ENCODE results near the gene DCUN1D4.
"Not testable (repeated sequence)": the region's sequence is repeated elsewhere in the genome, so short reads cannot be mapped to it uniquely, and the experiment has no call there.

Gene DCUN1D4

DNA sequence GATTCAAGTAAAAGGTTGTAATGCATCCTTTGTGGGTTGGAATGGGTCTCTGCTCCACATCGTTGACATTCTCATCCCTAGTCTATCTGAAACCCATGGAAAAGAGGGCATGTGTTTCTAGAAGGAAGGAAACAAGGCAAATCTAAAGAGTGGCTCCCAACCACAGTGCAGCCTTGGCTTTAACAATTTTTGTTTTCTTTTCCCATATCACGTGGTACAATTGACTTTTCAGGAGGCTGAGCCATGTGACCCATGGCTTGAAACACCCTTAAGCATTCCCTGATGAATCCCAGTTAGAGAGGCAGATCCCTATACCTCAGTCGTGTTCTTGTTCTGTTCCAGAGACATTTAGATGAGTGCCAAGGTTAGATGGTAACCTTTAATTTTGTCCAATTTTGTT lies 12.8 kb downstream of the DCUN1D4 start:
- DNase-seq = no peak

DNA sequence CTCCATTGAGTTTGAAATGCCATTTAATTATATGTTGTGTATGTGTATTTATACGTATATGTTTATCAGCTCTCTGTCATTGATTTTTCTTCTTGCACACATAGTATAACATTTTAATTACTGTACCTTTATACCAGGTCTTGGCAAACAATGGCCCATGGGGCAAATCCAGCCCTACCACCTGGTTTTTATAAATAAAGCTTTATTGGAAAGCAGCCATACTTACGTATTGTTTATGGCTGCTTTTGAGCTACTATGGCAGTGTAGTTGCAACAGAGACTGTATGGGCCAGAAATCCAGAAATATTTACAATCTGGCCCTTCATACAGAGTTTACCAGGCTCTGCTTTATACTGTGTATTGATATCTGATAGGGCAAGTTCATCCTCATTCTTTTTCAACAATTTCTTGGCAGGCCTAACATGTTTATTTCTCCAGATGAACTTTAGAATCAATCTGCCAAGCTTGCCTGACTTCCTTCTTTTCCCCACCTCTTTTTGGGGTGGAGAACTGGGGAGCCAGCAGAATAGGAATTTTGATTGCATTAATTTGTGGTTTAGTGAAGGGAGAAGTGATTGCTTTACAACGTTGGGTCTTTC lies 15.8 kb downstream of the DCUN1D4 start:
- no peak for DNase-seq

DNA sequence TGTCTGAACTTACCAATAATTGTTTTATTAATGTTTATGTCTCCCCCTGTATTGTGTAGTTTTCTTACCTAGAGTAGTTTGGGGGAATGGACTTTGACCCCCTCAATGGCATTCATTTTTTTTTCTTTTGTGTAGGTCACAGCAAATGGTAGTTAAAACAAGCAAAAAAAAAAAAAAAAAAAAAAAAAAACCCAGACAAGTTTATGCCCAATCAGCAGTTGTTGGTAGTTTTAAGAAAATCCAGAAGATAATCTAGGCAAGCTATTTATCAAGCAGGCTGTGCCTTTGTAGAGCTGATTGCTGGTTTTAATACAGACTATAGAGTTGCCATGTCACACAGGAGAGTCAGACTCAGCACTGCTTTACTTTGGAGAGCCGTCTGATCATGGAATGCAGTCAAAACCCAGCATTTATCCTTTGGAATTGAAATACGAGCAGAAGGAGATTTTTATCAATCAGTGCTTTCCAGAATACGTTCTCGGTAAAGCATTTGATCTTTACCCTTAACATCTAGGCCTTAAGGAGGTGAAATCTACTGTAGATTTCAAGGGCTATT lies 16.6 kb downstream of the DCUN1D4 start:
- no peak for DNase-seq

DNA sequence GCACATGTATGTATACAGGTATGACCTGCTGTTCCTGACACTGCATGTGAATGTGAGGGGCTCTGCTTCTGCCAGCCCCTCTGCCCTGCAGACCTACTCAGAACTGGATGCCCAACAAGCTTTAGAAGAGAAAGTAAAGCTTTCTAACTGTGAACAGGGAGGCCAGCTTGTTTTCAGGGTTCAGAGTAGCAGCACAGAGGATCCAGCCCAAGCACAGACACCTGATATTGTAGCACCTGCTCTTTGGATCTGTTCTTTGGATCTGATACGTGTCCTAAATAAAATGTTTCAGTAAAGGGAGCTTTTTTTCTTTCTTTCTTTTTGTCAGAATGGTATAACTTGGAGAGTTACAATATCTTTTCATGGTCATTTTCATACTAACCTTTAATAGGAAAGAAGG lies 19.2 kb downstream of the DCUN1D4 start:
- no peak for DNase-seq

DNA sequence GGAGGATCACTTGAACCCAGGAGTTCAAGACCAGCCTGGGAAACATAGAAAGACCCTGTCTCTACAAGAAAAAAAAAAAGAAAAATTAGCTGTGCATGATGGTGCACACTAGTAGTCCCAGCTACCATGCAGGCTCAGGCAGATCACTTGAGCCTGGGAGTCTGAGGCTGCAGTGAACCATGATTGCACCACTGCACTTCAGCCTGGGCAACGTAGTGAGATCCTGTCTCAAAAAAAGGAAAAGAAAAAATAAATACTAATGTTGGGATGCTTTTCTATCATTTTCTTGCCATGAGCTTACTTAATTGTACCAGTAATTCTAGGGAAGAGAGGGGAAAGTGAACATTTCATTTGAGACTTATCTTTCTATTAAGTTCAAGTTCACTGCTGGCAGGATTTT lies 19.8 kb downstream of the DCUN1D4 start:
- DNase-seq = no peak

DNA sequence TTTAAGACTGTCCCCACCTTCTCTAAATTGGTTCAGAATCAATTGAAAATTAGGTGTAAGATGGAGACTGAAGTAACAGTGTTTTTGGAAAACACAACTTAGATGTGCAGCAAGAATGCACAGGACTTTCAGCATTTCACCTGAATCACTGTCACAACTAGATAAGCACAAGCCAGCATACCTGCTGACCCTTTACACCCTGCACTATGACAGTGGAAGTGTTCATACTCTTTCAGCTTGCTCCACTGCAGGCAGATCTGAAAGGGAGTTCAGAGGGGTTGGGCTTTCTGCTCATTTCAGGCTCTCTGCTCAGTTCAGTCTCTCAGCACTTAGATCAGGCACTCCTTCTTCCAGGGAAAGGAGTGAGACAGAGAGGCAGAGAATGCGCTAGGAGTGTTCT lies 22.8 kb downstream of the DCUN1D4 start:
- DNase-seq = no peak

DNA sequence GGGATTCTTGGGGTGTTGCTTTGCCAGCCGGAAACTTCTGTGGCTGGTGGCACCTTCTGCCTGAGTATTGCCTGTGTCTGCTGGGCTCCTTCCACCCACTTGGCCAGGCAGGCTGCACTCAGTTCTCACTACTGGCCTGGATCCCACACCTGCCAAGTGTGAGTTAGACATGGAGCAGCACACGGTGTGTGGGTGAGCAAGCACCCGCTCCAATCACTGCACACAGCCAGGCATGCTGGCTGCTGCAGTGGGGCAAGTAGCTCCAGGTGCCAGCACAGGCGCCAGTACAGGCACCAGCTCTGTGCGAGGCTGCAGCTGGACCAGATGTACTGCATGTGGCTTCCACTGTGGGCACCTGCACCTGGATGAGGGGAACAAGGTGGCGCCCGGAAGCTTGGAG lies 23.9 kb downstream of the DCUN1D4 start:
- no peak for DNase-seq

DNA sequence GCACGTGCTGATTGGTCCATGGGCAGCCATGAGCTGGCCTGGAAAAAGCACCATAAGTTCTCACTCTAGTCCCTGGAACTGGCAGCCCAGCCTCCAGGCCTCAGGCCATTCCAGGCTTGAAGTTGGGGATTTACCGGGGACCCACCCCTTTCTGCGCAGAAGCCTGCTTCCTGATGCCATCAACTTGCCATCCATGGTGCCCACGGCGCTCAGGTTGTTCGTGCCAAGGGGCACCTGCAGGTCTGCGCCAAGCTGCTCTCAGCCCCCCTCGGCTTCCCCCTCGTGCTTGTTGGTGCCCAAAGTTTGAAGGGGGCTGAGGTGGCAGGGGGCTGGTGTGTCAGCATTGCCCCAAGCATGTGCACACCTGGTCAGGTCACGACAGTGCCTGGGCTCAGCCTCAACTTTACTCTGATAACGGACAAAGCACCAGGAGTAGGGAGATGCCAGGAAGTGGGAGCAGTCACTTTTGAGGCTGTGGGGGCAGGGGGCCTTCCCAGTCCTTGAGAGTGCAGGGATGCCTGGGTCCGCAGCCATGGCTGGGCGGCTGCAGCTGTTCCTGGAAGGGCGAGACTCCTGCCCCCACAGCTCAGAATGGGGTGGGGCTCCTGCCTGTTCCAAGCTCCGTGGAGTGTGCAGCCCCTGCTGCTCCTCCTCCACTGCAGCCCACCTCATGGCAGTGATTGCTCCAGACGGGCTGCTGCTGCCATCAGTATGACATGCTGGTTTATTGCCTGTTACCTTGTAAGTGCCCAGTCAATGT lies 24.9 kb downstream of the DCUN1D4 start:
- no peak for DNase-seq

DNA sequence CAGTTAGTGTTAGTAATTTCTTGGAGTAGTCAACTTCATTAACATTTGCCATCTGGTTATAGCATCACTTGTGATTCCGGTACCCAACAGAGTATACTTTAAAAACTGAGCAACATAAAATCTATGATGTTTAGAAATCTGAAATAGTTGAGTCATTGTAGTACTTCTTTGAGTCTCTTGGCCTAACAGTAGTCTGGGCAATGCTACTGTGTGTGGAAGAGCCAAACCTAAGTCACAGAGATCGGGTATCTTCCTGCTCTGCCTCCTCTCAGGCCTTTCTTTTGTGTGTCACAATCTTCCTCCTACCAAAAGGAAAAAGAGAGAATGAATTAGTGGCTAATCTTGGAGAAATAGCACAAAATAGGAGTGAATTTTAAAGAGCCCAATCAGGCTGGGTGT lies 25.5 kb downstream of the DCUN1D4 start:
- DNase-seq = no peak

DNA sequence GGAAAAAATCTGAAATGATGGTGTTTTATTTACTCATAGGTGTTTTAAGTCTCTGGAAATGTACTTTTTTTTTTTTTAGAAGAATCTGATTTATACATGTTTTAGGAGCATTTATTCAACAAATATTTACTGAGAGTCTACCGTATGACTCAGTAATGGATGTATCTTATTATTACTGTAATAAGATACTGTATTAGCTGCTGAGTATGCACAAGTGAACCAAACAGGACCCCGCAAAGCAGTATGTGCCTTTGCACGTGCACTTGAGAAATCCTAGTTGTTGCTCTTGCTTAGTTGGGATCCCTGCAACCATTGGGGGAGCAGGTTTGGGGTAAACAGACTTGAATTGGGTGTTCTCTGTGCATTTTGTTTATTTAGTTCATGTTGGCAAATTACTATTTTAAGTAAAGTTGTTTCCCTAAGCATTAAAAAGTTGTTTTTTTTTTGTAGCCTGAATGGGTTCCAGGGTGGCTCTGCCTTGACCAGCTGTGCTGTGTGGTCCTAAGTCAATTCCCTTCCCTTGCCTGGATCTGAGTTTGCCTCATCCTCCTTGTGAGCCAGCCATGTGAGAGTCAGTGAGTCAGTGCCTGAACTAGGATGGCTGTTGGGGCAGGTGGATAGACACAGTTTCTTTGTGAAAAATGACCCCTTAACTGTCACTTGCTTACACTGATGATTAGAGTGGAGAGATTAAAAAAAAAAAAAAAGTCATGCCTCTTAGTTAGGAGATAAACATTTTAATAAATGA lies 27.7 kb downstream of the DCUN1D4 start:
- no peak for DNase-seq

DNA sequence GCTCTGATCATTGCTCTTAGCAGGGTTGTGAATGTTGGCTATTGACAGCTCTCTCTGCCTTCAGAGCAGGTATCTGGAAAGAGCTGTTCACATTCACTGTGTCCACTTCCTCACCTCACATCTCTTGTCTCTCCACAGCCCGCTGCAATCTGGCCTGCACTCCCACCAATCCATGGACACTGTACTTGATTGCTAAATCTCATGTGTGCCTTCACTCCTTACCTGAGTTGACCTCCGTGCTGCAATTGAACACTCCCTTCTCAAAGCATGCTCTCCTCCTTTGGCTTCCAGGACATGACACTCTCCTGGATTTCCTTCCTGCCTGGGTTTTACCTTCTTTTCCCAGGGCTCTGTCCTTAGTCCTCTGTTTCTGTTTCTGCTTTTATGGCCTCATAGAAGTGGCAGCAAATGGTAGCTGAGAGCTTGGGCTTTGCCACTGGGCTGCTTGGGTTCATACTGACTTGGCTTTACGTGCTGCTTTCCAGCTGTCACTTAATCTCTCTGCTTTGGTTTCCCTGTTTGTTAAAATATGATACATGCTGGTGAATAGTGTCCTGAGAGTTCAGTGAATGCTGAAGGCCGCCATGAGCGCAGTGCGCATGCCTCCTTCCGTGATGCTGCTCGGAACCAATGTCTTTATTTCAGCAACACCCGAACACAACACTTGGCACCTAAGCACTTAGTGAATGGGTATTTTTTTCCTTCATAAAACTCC lies 29.5 kb downstream of the DCUN1D4 start:
- DNase-seq = no peak

DNA sequence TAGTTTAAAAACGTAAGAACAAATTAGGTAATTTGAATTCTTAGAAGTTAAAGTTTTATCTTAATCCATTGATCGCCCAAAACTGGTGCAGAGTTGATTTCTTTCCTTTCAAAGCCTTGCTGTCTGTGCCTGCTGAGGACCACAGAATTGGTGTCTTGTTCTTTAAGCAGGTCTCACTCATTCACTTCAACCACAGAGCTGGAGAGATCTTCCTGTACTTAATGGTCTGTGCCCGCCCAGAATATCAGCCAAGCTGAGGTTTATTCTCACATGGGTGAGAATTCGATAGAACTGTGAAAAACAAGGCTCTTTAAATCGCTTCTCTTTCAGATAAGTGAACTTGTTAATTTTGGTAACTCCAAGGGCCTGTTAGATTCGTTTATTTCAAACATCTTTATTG lies 31.6 kb downstream of the DCUN1D4 start:
- no peak for DNase-seq

DNA sequence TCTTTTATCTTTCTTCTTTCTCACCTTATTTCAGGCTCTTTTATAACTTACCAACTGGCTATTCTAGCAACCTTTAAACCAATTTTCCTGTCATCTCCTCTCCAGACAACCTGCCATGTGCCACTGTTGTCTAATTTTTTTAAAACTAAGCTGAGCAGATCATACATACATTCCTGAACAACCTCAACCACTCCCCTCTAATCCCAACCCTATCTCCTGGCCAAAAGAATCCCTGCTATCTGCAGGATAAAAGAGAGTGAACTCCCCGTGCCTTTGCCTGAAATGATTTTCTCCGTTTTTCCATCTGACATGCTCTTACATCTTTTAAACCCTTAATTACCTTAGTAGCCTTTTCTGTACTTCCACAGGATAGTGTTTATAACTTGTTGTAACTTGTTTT lies 35.5 kb downstream of the DCUN1D4 start:
- no peak for DNase-seq

DNA sequence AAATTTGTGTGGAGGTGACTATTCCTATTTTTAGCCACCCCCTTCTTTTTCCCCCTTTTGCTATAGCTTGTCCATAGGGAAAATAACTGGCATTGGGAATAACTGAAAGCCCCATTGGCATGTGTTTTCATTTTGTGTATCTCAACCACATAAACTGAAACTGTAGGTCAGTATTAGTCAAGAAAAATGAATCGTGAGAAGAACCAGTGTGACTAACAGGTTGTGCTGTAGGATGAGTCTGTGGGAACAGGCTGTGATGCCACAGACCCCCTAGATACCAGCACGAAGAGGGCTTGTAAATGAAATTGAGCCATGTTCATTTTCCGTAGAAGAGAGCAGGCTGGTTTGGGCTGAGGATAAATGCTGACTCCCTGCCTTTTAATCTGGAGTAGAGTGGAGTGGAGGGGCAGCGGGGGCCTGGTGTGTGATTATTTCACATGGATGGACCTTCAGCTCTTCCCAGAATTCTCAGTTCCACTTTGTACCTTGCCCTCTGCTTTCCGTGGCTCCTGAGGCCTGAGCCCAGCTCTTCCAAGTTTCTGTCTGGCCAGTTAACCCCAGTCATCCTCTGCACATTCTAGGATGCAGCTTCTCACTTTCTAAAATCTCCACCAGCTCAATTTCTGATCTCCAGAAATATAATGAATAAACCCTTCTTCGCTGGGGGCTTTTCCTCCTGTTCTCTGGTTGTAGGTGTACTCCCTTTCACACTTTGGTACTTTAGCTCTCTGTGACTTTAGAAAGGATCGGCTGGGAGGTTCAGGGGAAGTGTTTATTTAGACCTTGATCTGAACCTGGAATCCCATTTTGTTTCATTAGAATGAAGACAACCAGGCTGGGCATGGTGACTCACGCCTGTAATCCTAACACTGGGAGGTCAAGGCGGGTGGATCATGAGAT lies 37.3 kb downstream of the DCUN1D4 start:
- no peak for DNase-seq

DNA sequence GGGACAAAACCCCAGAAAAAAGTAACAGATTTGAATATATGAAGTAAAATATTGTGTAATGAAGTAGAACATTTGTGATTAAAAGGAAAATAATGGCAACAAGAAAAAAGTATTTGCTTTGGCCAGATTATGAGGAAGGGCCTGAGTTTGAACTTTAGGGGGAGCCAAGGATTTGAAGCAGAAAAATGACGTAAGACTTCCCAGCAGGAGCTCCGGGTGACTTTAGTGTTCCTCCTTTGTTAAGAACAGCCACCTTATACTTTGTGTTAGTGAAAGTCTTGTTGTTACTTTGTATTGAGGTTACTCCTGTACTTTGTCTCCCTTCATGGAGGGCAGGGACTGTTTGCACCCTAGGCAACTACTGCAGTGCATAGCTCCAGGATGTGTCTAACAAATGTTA lies 41.1 kb downstream of the DCUN1D4 start:
- DNase-seq = no peak

DNA sequence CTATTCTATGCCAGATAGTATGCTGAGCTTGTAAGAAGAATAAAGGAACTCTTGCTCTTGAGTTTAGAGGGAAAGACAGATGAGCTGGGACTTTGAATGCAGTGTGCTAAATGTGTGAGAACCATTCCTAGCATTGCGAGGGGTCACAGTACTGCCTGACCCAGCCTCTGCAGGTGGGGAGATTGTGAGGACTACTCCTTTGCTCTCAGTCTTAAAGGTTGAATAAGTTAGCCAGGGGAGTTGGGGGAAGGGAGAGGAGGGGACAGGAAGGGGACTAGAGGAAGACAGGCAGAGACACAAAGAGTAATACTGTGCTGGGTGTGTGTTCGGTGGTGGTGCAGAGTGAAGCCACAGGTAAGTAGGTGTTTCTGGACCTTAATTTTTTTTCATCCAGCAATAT lies 41.7 kb downstream of the DCUN1D4 start:
- DNase-seq = no peak

DNA sequence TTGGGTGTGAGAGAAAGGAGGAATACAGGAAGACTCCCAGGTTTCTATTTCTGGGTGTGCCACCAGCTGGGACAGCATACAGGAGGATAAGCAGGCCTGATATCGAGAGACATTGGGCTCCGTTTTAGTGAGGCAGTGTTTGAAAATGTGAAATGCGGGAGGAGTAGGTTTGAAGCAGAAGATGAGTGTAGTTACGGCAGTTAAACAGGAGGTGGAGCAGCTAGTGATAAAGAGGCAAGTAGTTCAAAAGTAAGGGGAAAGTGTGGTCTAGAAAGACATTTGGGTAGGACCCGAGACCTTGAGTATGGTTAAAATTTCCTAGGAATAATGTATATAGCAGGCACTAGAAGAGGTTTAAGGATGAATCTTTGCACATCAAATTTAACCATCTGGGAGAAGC lies 42.4 kb downstream of the DCUN1D4 start:
- DNase-seq = no peak

DNA sequence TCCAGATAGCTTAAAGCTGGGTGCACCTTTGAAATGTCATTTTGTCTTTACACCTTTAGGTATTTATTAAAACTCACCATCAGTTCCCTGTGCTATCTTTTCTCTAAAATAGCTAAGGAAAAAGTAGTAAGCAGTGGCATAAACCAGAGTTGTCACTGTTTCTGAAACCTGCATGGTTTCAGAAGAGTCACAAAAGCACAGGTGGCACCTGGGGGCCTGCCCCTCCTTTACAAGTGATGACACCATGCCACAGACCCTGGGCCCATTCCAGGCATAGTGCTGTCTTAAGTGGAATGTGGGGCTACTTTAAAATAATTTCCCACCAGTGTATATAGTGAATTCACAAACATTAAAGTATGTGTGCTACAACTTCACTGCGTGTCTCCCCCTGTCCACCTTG lies 47.8 kb downstream of the DCUN1D4 start:
- no peak for DNase-seq

DNA sequence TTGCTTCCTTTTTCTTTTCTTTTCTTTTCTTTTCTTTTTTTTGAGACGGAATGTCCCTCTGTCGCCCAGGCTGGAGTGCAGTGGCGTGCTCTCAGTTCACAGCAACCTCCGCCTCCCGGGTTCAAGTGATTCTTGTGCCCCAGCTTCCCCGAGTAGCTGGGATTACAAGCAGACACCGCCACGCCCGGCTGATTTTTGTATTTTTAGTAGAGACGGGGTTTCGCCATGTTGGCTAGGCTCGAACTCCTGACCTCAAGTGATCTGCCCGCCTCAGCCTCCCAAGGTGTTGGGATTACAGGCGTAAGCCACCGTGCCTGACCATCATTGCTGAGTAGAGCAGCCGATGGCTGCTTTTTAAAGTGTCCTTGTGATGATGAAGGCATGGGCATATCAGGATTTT lies 50.4 kb downstream of the DCUN1D4 start:
- not testable (repeated sequence) for DNase-seq

DNA sequence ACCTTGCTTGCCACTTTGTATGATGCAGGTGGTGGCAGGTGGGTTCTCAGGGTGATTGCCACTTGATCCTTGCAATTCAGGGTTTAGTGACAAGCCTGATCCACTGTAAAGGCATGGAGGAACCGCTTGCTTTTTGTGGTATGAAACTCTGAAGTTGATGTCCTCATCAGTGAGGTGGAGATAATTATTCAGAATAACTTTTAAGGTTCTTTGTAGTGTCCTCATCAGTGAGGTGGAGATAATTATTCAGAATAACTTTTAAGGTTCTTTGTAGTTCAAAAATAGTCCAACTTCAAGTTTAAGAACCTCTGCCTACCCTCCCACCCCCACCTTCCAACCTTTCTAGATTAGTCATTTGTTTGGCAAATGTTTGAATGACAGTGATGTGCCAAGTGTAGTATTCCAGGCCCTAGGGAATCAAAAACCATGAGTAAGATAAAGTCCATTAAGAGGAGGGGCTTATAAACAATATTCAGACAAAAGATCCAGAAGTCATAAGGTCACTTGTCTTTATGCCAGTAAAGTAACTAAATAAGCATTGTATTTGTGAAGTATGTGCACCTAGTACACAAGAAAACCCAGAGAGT lies 51.2 kb downstream of the DCUN1D4 start:
- no peak for DNase-seq

DNA sequence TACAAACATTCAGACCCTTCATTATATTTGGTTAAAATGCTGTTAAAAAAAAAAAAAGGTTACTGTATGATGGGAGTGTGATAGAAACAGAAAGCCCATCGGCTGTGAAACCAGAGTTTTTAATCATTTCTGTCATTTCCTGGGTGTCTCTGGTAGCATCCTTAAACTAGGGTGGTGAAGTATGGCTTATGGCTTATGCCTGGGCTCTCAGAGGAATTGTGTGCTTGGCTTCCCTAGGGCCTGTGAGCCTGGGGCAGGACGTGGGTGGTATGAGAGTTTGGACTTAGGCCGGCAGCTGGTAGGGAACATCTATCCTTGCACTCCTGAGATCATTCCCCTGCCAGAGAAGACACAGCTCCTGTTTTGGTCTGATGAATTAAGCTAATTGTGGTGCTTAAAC lies 52.2 kb downstream of the DCUN1D4 start:
- no peak for DNase-seq
